Activated B cell treated with CpG ODN at 0.5 μM for 24 hours (primary cell): ENCODE data around the gene CASP3. TPM values are rescaled to one million over a fixed set of nuclear protein-coding genes. Genes with fewer than 3 reads are reported as not detected.

Source experiments
- ATAC-seq: fragments of 200-7000 bp; cut with Tn5 transposase; one replicate; pipeline ENCODE4 v1.10.0; 2021; ENCODE audit warnings: low read depth, mild to moderate bottlenecking, moderate library complexity
- CTCF ChIA-PET: fragments of 350-600 bp; sonication (Branson Sonifier 250); formaldehyde crosslinking; loops from one replicate; lab custom pipeline; 2021; ENCODE audit warnings: antibody characterized with exemption; lab: Charles Lee
- POLR2A ChIA-PET: fragments of 350-600 bp; sonication (Branson Sonifier 250); formaldehyde crosslinking; loops from one replicate; lab custom pipeline; 2021; ENCODE audit warnings: antibody characterized with exemption; lab: Charles Lee
- DNase-seq: peaks from one replicate; pipeline ENCODE4 v3.0.0; 2022
- H3K27ac Mint-ChIP-seq: one replicate; pipeline ENCODE4 v1.8.0; 2020; ENCODE audit warnings: mixed read lengths
- H3K27me3 Mint-ChIP-seq: one replicate; pipeline ENCODE4 v1.8.0; 2021; ENCODE audit warnings: mixed read lengths
- H3K36me3 Mint-ChIP-seq: one replicate; pipeline ENCODE4 v1.8.0; 2021; ENCODE audit warnings: low read depth, mixed read lengths
- H3K4me1 Mint-ChIP-seq: one replicate; pipeline ENCODE4 v1.8.0; 2021; ENCODE audit warnings: mixed read lengths
- H3K4me3 Mint-ChIP-seq: one replicate; pipeline ENCODE4 v1.8.0; 2020; ENCODE audit warnings: mild to moderate bottlenecking, mixed read lengths
- H3K9me3 Mint-ChIP-seq: one replicate; pipeline ENCODE4 v1.8.0; 2020; ENCODE audit warnings: mixed read lengths
- intact Hi-C: fragments of 100-400 bp; cut with micrococcal nuclease; formaldehyde crosslinking; loops from one replicate; pipeline ENCODE4 v1.15.1; 2024
- total RNA-seq: library from RNA; stranded (reverse); gene quantifications from 2 replicates; pipeline ENCODE4 v1.2.3, GENCODE V29; 2022
- TF ChIP-seq, protein P1 (sequence below): fragments of 200-600 bp; IDR thresholded peaks from one replicate; pipeline ENCODE4 v1.8.0; 2022; ENCODE audit warnings: antibody characterized with exemption, mild to moderate bottlenecking

Gene CASP3
- total RNA-seq, 1 donor from 2014 or later, result 24.0 TPM

DNA sequence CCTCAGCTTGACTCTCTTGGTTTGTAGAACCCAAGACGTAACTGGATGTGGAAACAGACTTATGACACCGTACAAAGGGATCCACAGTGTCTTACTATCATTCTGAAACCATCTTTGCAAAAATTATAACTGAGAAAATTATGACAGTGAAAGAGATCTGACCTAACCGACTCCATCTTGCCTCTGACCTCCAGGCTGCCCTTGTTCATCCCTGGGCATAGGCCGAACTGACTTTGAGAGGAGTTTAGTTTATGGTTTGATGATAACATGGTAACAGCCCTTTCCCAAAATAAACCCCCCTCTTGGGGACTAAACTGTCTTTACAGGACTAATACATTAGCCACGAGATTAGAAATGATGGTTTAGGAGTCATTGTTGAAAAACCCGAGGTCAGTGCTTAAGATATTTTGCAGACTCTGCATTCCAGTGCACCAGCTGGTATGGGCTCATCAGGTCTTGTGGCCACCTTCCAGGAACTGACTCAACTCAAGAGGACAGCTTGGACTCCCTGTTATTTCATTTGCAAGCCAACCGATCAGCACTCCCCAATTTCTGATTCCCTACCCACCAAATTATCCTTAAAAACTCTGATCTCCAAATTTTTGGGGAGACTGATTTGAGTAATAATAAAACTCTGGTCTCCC lies 49.6 kb downstream of the CASP3 start:
- peaks cover 5% of the 10 kb centered on the region for H3K9me3 Mint-ChIP-seq
- ChIA-PET CTCF (no interaction called here), POLR2A (interaction anchor here (0.5 kb wide), 1 partner anchor 32 kb away, joined by 5 read pairs; no protein-coding TSS in a partner anchor)
- no peaks in the 10 kb centered on the region for H3K4me1 Mint-ChIP-seq
- no peak overlapping the region for H3K4me3 Mint-ChIP-seq
- peaks cover 13% of the 10 kb centered on the region for H3K27me3 Mint-ChIP-seq
- H3K36me3 Mint-ChIP-seq, result peaks cover 3% of the 10 kb centered on the region
- intact Hi-C loops, result no loop called here
- H3K27ac Mint-ChIP-seq, result no peak overlapping the region
- DNase-seq (no peak), ATAC-seq (no peak)
- TF ChIP-seq, protein P1, sequence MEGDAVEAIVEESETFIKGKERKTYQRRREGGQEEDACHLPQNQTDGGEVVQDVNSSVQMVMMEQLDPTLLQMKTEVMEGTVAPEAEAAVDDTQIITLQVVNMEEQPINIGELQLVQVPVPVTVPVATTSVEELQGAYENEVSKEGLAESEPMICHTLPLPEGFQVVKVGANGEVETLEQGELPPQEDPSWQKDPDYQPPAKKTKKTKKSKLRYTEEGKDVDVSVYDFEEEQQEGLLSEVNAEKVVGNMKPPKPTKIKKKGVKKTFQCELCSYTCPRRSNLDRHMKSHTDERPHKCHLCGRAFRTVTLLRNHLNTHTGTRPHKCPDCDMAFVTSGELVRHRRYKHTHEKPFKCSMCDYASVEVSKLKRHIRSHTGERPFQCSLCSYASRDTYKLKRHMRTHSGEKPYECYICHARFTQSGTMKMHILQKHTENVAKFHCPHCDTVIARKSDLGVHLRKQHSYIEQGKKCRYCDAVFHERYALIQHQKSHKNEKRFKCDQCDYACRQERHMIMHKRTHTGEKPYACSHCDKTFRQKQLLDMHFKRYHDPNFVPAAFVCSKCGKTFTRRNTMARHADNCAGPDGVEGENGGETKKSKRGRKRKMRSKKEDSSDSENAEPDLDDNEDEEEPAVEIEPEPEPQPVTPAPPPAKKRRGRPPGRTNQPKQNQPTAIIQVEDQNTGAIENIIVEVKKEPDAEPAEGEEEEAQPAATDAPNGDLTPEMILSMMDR, result no peak

DNA sequence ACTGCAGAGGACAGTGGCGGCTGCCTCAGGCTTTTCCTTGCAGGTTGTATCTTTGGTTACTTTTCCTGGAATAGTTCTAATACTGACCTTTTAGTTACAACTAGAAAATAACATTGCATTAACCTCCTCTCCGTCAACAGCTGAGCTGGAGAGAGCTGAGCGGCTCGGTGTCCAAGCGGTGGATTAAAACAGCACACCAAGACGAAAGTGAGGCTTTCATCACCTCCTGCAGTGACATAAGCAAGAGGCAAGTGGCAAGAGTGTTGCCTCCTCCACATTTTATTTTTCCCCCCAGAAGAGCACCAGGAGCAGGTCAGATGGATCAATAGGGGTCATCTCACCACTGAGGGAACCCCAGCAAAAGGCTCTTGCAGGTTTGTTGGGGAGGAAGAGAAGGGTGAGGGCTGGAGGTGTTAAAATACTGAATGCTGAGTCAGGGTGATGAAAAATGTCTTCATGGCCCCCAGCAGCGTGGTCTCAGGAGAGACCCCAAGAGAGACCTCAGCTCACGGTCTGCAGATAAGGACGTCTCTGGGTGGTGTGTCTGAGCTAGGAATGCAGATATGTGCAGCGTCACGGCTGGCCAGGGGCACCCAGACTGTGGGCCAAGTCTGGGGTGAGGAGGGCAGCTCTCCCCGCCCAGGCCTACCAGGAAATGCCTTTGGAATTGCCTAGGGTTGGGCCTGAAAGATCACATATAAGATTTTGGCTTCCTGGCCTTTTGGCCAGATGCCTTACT lies 50.3 kb downstream of the CASP3 start:
- H3K36me3 Mint-ChIP-seq, result peaks cover 3% of the 10 kb centered on the region
- H3K4me3 Mint-ChIP-seq, result no peak overlapping the region
- no peaks in the 10 kb centered on the region for H3K4me1 Mint-ChIP-seq
- DNase-seq (no peak), ATAC-seq (no peak)
- POLR2A ChIA-PET, result no interaction called here
- peaks cover 5% of the 10 kb centered on the region for H3K9me3 Mint-ChIP-seq
- TF ChIP-seq, protein P1, result no peak
- H3K27me3 Mint-ChIP-seq, result peaks cover 13% of the 10 kb centered on the region
- CTCF ChIA-PET, result no interaction called here
- intact Hi-C loops, result no loop called here
- no peak overlapping the region for H3K27ac Mint-ChIP-seq

DNA sequence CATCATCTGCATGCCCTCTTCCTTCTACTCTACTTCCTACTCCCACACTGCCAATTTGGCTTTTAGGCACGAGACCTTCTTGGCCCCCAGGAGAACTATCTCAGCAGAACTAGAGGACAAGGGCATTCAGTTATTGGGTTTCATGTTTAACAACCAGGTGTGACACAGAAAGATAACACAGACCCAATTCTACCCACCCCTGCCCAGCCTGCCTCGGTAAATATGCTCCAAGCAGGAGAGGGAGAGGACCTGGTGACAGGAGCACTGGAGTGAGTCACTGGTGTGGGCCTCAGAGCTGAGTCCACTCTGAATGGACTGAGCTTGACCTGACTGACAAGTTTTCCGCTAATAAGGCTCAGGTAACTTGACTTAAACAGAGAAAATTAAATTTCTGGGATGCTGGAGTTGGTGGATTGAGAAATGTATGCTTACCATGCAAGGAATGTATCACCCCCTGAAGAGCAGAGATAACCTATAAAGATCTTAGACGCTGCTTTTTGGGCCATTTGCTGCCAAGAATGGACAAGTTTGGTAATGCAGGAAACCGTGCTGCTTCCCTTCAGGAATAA lies 52.5 kb downstream of the CASP3 start:
- no peak overlapping the region for H3K4me3 Mint-ChIP-seq
- TF ChIP-seq, protein P1, result no peak
- ChIA-PET POLR2A (interaction anchor here (0.5 kb wide), 1 partner anchor 26 kb away, joined by 3 read pairs; no protein-coding TSS in a partner anchor), CTCF (no interaction called here)
- DNase-seq (no peak), ATAC-seq (no peak)
- no peaks in the 10 kb centered on the region for H3K36me3 Mint-ChIP-seq
- H3K27me3 Mint-ChIP-seq, result peaks cover 13% of the 10 kb centered on the region
- no peaks in the 10 kb centered on the region for H3K9me3 Mint-ChIP-seq
- intact Hi-C loops, result no loop called here
- H3K27ac Mint-ChIP-seq, result no peak overlapping the region
- no peaks in the 10 kb centered on the region for H3K4me1 Mint-ChIP-seq

DNA sequence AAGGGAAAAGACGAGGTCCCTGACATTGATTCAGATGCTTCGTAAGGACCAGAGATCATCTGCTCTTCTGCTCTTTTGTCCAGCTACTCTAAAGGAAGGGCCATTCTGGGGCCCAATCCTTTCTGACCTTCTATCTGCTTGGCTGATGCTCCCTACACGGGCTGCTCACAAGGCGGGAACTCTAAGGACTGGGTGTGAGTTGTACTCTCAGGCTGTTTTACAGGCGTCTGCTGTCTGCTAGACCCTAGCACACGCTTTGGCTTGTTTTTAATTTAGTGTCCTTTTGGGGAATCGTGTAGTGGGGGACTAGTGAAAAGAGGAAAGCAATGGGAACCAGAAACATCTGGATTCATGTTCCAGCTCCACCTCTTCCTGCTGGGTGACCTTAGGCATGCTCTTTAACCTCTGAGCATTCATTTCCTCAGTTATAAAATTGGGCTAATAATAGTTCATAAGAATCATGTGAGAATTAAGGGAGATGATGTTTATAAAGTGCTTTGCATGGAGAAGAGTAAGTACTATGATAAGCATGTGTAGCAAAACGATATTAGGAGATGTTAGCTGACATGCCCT lies 53.1 kb downstream of the CASP3 start:
- ATAC-seq (no peak), DNase-seq (no peak)
- H3K4me3 Mint-ChIP-seq, result no peak overlapping the region
- CTCF ChIA-PET, result no interaction called here
- intact Hi-C loops, result no loop called here
- TF ChIP-seq, protein P1, result no peak
- no peak overlapping the region for H3K27ac Mint-ChIP-seq
- POLR2A ChIA-PET, result no interaction called here
- H3K27me3 Mint-ChIP-seq, result peaks cover 10% of the 10 kb centered on the region
- no peaks in the 10 kb centered on the region for H3K9me3 Mint-ChIP-seq
- H3K4me1 Mint-ChIP-seq, result no peaks in the 10 kb centered on the region
- H3K36me3 Mint-ChIP-seq, result no peaks in the 10 kb centered on the region

DNA sequence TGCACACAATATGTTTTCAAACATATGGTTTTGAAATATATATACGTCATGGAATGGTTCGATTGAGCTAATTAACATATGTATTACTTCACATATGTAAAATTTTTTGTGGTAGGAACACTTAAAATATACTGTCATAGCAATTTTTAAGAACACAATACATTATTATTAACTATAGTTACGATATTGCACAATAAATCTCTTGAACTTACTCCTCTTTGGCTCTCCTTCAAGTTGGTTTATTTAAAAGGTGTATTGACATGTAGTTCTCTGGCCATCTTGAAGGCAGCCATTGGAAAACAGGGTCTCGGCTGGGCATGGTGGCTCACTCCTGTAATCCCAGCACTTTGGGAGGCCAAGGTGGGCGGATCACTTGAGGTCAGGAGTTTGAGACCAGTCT lies 53.8 kb downstream of the CASP3 start:
- no peak for DNase-seq
- ChIA-PET CTCF (interaction anchor here (0.6 kb wide), 1 partner anchor 331 kb away, joined by 3 read pairs; no protein-coding TSS in a partner anchor), POLR2A (no interaction called here)

More for the DNA sequence above, 53.8 kb downstream of the CASP3 start:
- peaks cover 9% of the 10 kb centered on the region for H3K27me3 Mint-ChIP-seq
- H3K27ac Mint-ChIP-seq, result no peak overlapping the region
- no peaks in the 10 kb centered on the region for H3K4me1 Mint-ChIP-seq
- H3K36me3 Mint-ChIP-seq, result no peaks in the 10 kb centered on the region
- intact Hi-C loops, result no loop called here
- no peaks in the 10 kb centered on the region for H3K9me3 Mint-ChIP-seq
- H3K4me3 Mint-ChIP-seq, result no peak overlapping the region
- TF ChIP-seq, protein P1, result no peak
- ATAC-seq, result no peak
